Nephron progenitor cell (in vitro differentiated cells): ENCODE results near the gene NTN1.

Experiments
- DNase-seq: peaks from one replicate; pipeline ENCODE4 v3.0.0; 2021
- H3K27ac Mint-ChIP-seq: 2 replicates; pipeline ENCODE4 v1.8.0; 2021; ENCODE audit warnings: mild to moderate bottlenecking, moderate library complexity, mixed read lengths
- H3K27me3 Mint-ChIP-seq: 2 replicates; pipeline ENCODE4 v1.8.0; 2021; ENCODE audit warnings: mild to moderate bottlenecking, low read depth, mixed read lengths; ENCODE audit not compliant: poor library complexity
- H3K36me3 Mint-ChIP-seq: 2 replicates; pipeline ENCODE4 v1.8.0; 2021; ENCODE audit warnings: low read depth, mixed read lengths
- H3K4me1 Mint-ChIP-seq: 2 replicates; pipeline ENCODE4 v1.8.0; 2021; ENCODE audit warnings: mixed read lengths
- H3K4me3 Mint-ChIP-seq: 2 replicates; pipeline ENCODE4 v1.8.0; 2021; ENCODE audit warnings: mild to moderate bottlenecking, moderate library complexity, mixed read lengths
- H3K9me3 Mint-ChIP-seq: 2 replicates; pipeline ENCODE4 v1.8.0; 2021; ENCODE audit warnings: mild to moderate bottlenecking, moderate library complexity, mixed read lengths
- TF ChIP-seq, protein P1 (sequence below): fragments of 200-600 bp; sonication (generic); IDR thresholded peaks from 2 replicates; pipeline ENCODE4 v1.5.0; 2021; ENCODE audit warnings: antibody characterized with exemption

The NTN1 gene

DNA sequence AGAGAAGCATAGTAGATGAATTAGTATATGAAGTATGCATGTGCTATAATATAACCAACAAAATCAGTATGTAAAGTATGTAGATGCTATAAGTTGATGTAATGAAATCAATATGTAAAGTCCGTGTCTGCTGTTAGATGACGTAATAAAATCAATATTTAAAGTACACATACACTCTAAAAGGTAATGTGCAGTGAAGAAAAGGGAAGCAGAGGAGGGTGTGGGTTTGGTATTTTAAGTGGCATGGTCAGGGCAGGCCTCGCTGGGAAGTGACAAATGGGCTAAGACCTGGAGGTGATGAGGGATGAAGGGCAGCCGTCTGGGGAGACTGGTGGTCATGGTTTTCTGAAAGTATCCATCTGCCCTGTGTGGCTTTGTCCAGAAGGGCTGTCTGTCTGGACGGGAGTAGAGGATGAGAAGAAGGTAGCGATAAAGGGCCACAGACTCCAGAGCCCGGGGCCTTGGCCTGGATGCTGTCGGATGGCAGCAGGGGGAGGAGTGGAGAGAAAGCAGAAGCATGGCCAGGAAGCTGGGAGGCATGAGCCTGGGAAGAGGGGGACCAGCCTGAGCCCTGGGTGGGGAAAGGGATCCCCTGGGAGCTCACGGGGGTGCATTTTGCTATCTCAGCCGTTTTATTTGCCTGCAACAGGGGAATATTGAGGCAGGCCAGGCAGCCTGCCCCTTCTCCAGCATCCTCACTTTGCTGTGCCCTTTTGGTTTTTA, 121.6 kb downstream of the NTN1 start:
- H3K4me3 Mint-ChIP-seq = no peak overlapping the region
- TF ChIP-seq, protein P1, sequence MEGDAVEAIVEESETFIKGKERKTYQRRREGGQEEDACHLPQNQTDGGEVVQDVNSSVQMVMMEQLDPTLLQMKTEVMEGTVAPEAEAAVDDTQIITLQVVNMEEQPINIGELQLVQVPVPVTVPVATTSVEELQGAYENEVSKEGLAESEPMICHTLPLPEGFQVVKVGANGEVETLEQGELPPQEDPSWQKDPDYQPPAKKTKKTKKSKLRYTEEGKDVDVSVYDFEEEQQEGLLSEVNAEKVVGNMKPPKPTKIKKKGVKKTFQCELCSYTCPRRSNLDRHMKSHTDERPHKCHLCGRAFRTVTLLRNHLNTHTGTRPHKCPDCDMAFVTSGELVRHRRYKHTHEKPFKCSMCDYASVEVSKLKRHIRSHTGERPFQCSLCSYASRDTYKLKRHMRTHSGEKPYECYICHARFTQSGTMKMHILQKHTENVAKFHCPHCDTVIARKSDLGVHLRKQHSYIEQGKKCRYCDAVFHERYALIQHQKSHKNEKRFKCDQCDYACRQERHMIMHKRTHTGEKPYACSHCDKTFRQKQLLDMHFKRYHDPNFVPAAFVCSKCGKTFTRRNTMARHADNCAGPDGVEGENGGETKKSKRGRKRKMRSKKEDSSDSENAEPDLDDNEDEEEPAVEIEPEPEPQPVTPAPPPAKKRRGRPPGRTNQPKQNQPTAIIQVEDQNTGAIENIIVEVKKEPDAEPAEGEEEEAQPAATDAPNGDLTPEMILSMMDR = no peak
- H3K27me3 Mint-ChIP-seq = peaks cover 3% of the 10 kb centered on the region
- H3K27ac Mint-ChIP-seq = peak overlapping the region; percentile 40
- DNase-seq = no peak
- no peaks in the 10 kb centered on the region for H3K9me3 Mint-ChIP-seq
- H3K36me3 Mint-ChIP-seq = no peaks in the 10 kb centered on the region
- H3K4me1 Mint-ChIP-seq = peaks cover 45% of the 10 kb centered on the region

DNA sequence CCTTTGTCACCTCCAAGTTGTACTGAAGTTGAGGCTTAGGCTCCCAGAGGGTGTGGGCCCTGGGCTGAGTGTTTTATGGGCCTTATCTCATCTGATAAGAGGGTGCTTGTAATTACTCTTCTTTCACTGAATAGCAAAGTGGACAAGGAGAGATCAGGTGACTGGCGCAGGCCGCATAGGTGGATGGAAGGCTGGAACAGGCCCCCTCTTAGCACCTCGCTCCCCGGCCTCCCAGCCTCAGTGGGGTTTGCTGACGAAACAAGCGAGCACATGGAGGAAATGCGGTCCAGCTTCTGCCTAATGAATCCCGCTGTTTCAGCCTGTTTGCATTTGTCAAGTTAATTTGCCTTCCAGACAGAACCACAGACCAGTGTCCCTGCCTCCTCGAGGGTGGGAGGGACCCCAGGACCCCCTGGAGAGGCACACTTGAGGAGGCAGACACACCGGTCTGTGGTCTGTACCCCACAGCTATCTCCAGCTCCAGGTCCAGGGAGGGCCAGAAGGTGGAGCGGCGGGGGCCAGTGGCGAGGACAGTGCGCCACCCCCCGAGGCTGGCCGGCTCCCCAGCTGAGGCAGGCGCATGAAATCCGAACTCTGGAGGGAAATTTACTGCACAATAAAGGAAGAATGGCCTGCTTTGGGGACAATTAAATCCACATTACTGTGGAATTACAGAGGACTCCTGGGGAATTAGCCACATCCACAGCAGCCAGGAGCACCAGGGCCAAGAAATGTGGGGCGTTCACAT, 123.4 kb downstream of the NTN1 start:
- TF ChIP-seq, protein P1 = no peak
- Mint-ChIP-seq H3K27ac (peak overlapping the region; percentile 36), H3K27me3 (peaks cover 3% of the 10 kb centered on the region), H3K9me3 (no peaks in the 10 kb centered on the region), H3K36me3 (no peaks in the 10 kb centered on the region), H3K4me3 (no peak overlapping the region), H3K4me1 (peaks cover 50% of the 10 kb centered on the region)
- DNase-seq = no peak

DNA sequence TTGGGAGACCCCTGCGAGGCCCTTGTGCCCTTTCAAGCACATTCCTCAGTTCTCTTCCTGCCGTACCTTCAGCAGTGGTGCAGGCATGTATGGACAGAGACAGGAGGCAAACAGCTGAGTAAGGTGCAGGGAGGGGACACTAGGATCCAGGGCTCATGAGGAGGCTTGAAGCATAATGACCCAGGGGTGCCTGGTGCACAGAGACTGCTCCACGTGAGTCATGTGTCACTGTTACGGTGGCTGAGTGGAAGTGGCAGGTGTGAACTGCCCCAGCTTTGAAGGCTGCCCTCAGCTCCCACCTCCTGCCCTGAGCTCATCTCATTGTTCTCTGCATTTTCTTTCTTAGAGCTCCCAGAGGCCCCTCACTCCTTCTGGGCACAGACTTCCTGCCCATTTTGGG, 124.8 kb downstream of the NTN1 start:
- TF ChIP-seq, protein P1 = no peak
- H3K27me3 Mint-ChIP-seq = peaks cover 3% of the 10 kb centered on the region
- H3K36me3 Mint-ChIP-seq = no peaks in the 10 kb centered on the region
- H3K4me1 Mint-ChIP-seq = peaks cover 60% of the 10 kb centered on the region
- no peak overlapping the region for H3K4me3 Mint-ChIP-seq
- no peaks in the 10 kb centered on the region for H3K9me3 Mint-ChIP-seq
- no peak overlapping the region for H3K27ac Mint-ChIP-seq
- no peak for DNase-seq

DNA sequence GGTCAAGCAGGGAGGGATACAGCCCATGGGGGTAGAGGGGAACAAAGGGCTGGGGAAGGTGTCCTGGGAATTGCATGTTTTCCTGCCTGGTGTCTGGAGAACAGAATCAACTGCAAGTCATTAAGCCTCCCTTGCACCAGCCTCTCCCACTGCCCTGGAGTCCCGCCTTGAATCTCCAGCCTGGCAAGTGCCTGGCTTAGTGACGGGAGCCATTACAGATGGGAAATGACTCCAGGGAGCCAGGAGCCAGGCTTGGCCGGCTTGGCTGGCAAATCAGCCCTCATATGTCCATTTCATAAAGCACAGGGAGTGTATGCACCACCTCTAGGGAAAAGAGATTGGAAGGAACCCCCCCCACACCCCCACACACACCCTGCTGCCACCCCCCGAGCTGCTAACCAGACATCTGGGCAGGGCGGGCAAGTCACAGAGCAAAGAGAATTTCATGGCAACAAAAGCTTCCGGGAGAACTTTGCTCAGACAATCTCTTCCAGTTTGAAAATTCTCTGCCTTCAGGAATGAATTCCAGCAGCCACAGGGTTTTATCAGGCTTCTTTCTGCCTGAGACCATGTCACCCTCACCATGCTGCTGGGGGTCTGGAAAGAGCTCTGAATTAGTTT, 127.7 kb downstream of the NTN1 start:
- H3K27ac Mint-ChIP-seq = peak overlapping the region; percentile 45
- H3K27me3 Mint-ChIP-seq = peaks cover 7% of the 10 kb centered on the region
- no peaks in the 10 kb centered on the region for H3K9me3 Mint-ChIP-seq
- TF ChIP-seq, protein P1 = no peak
- no peak overlapping the region for H3K4me3 Mint-ChIP-seq
- H3K36me3 Mint-ChIP-seq = peaks cover 14% of the 10 kb centered on the region
- H3K4me1 Mint-ChIP-seq = peaks cover 51% of the 10 kb centered on the region
- no peak for DNase-seq

DNA sequence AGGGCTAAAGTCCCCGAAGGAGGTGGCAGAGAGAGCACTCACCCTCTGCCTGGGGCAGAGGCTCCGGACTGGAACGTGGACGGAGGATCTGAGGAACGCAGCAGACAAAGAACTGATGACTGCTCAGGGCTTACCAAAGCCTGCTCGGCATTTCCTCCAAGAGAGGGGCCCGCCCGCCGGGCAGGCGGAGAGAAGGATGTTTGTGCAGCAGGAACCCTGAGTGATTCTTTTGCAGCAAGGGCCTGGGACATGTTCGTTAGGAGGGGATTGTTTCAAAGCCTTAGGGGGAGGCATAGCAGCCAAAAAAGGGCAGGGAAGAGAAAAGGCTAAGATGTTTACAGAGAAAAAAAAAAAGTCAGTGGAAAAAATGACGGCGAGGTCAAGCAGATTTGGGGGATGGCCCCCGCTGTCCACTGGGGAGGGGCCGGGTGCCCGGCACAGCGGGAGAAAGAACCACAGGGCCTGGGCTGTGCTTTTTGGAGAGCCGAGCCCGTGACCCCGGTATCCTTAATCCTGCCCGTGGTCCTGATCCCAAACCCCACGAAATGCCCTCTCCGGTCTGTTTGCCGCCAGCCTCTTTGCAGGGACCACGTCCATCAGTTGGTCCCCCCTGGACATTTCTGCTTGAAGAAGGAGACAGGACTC, 129.3 kb downstream of the NTN1 start:
- TF ChIP-seq, protein P1 = no peak
- no peak for DNase-seq
- Mint-ChIP-seq H3K27me3 (peaks cover 10% of the 10 kb centered on the region), H3K36me3 (peaks cover 14% of the 10 kb centered on the region), H3K4me1 (peaks cover 38% of the 10 kb centered on the region), H3K27ac (peak overlapping the region; percentile 99), H3K9me3 (no peaks in the 10 kb centered on the region), H3K4me3 (peak overlapping the region; percentile 28)
